HEK293 (cell line): ENCODE data around the gene BACH2.

Source experiments
- CTCF ChIA-PET: fragments of 350-600 bp; formaldehyde crosslinking; extraction: SDS; loops from one replicate; lab custom pipeline; 2021; ENCODE audit warnings: antibody characterized with exemption; lab: Yijun Ruan, JAX
- POLR2A ChIA-PET: fragments of 300-600 bp; formaldehyde crosslinking; extraction: SDS; loops from one replicate; lab custom pipeline; 2020; ENCODE audit warnings: antibody characterized with exemption, inconsistent platforms; lab: Yijun Ruan, JAX
- H3K27ac ChIP-seq: fragments of 200-500 bp; sonication (Bioruptor generic); 2 replicates; pipeline ENCODE4 v1.5.1; 2014; ENCODE audit warnings: low read depth, low read length, control low read depth, inconsistent platforms; ENCODE audit errors: extremely low read depth
- H3K36me3 ChIP-seq, 2 experiments: fragments of 200-500 bp in 1 of 2; sonication (Bioruptor generic) in 1 of 2; 1 replicate in 1 of 2; 2 replicates in 1 of 2; pipeline ENCODE4 v1.5.1; 2014 to 2017; ENCODE audit warnings: inconsistent platforms in 2 of 2, low read length in 2 of 2; ENCODE audit not compliant: control insufficient read depth in 2 of 2, insufficient read depth in 1 of 2
- H3K4me1 ChIP-seq: fragments of 200-500 bp; sonication (Bioruptor generic); 2 replicates; pipeline ENCODE4 v1.5.1; 2014; ENCODE audit warnings: mild to moderate bottlenecking, low read length, inconsistent platforms; ENCODE audit not compliant: control insufficient read depth, insufficient read depth
- H3K4me3 ChIP-seq: 2 replicates; pipeline ENCODE4 v1.5.1; 2011; ENCODE audit warnings: low read depth, mild to moderate bottlenecking, control low read depth, low read length, moderate library complexity
- H3K9me3 ChIP-seq: fragments of 200-500 bp; sonication (Bioruptor generic); 2 replicates; pipeline ENCODE4 v1.5.1; 2014; ENCODE audit warnings: low read depth, low read length, inconsistent platforms; ENCODE audit not compliant: control insufficient read depth, insufficient read depth
- GLI2 ChIP-seq: fragments of 450-650 bp; formaldehyde crosslinking; IDR thresholded peaks from 2 replicates; pipeline ENCODE4; 2017; ENCODE audit warnings: missing biosample characterization, missing genetic modification characterization, low read depth, borderline replicate concordance
- KLF7 ChIP-seq: fragments of 450-650 bp; formaldehyde crosslinking; IDR thresholded peaks from 2 replicates; pipeline ENCODE4 v1.5.1; 2016; ENCODE audit warnings: missing biosample characterization, missing genetic modification characterization, borderline replicate concordance
- SP2 ChIP-seq: fragments of 450-650 bp; formaldehyde crosslinking; IDR thresholded peaks from 2 replicates; pipeline ENCODE4 v1.5.1; 2016; ENCODE audit warnings: missing biosample characterization, missing genetic modification characterization
- YY2 ChIP-seq: fragments of 450-650 bp; formaldehyde crosslinking; IDR thresholded peaks from 2 replicates; pipeline ENCODE4 v1.5.1; 2016; ENCODE audit warnings: missing biosample characterization, missing genetic modification characterization
- ZFHX2 ChIP-seq: fragments of 450-650 bp; formaldehyde crosslinking; conservative IDR thresholded peaks from 2 replicates; pipeline ENCODE4 v1.5.1; 2016; ENCODE audit warnings: missing biosample characterization, missing genetic modification characterization
- ZNF112 ChIP-seq: fragments of 450-650 bp; formaldehyde crosslinking; IDR thresholded peaks from 2 replicates; pipeline ENCODE4 v1.5.0; 2017; ENCODE audit warnings: missing biosample characterization, missing genetic modification characterization
- ZNF114 ChIP-seq: fragments of 450-650 bp; formaldehyde crosslinking; IDR thresholded peaks from 2 replicates; pipeline ENCODE4 v1.5.0; 2017; ENCODE audit warnings: missing biosample characterization, missing genetic modification characterization
- ZNF140 ChIP-seq: fragments of 450-650 bp; formaldehyde crosslinking; IDR thresholded peaks from 2 replicates; pipeline ENCODE4 v1.5.1; 2016; ENCODE audit warnings: missing biosample characterization, missing genetic modification characterization
- ZNF174 ChIP-seq: fragments of 450-650 bp; formaldehyde crosslinking; IDR thresholded peaks from 2 replicates; pipeline ENCODE4 v1.5.0; 2017; ENCODE audit warnings: missing biosample characterization, mild to moderate bottlenecking, missing genetic modification characterization
- ZNF211 ChIP-seq: fragments of 450-650 bp; formaldehyde crosslinking; IDR thresholded peaks from 2 replicates; pipeline ENCODE4 v1.5.1; 2016; ENCODE audit warnings: low read depth, missing biosample characterization, missing genetic modification characterization
- ZNF223 ChIP-seq: fragments of 450-650 bp; formaldehyde crosslinking; IDR thresholded peaks from 2 replicates; pipeline ENCODE4 v1.5.1; 2016; ENCODE audit warnings: missing biosample characterization, missing genetic modification characterization
- ZNF335 ChIP-seq: fragments of 450-650 bp; formaldehyde crosslinking; conservative IDR thresholded peaks from 2 replicates; pipeline ENCODE4 v1.5.1; 2016; ENCODE audit warnings: missing biosample characterization, missing genetic modification characterization
- ZNF341 ChIP-seq: fragments of 450-650 bp; formaldehyde crosslinking; IDR thresholded peaks from 2 replicates; pipeline ENCODE4; 2016; ENCODE audit warnings: low read depth, missing biosample characterization, missing genetic modification characterization
- ZNF560 ChIP-seq: fragments of 450-650 bp; formaldehyde crosslinking; IDR thresholded peaks from 2 replicates; pipeline ENCODE4 v1.5.1; 2017; ENCODE audit warnings: missing biosample characterization, missing genetic modification characterization, borderline replicate concordance
- ZNF76 ChIP-seq: fragments of 450-650 bp; formaldehyde crosslinking; IDR thresholded peaks from 2 replicates; pipeline ENCODE4; 2016; ENCODE audit warnings: low read depth, missing biosample characterization, missing genetic modification characterization, borderline replicate concordance
- TF ChIP-seq, protein P1 (sequence below): fragments of 450-650 bp; formaldehyde crosslinking; IDR thresholded peaks from 2 replicates; pipeline ENCODE4 v1.5.1; 2016; ENCODE audit warnings: missing biosample characterization, missing genetic modification characterization
- TF ChIP-seq, protein P2 (sequence below): fragments of 450-650 bp; formaldehyde crosslinking; IDR thresholded peaks from 2 replicates; pipeline ENCODE4 v1.5.1; 2016; ENCODE audit warnings: missing biosample characterization, missing genetic modification characterization, low read depth

Gene BACH2

DNA sequence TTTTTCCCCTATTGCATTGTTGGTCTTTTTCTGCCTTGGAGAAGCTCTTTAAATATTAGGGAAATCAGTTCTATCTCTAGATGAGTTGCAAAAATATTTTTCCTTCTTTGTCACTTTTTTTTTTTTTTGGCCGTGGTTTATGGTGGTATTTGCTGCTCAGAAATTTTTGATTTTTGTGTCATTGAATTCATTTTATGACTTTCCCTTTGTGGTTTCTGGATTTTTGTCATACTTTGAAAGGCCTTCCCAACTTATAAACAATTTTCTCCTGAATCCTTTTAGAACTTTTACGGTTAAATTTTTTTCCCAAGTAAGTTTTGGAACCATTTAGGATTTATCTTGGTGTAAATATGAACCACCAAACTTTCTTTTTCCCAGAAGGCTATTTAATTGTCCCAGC, 256.7 kb downstream of the BACH2 start:
- Histone ChIP-seq H3K4me1 (no peaks in the 10 kb centered on the region), H3K4me3 (no peak overlapping the region), H3K36me3 (no peaks in the 10 kb centered on the region), H3K9me3 (no peaks in the 10 kb centered on the region), H3K27ac (no peak overlapping the region)
- no peak for TF ChIP-seq ZNF335 (tag by site-specific recombination)
- TF ChIP-seq YY2 (tag by site-specific recombination): no peak
- TF ChIP-seq ZNF140: no peak
- TF ChIP-seq, protein P1, sequence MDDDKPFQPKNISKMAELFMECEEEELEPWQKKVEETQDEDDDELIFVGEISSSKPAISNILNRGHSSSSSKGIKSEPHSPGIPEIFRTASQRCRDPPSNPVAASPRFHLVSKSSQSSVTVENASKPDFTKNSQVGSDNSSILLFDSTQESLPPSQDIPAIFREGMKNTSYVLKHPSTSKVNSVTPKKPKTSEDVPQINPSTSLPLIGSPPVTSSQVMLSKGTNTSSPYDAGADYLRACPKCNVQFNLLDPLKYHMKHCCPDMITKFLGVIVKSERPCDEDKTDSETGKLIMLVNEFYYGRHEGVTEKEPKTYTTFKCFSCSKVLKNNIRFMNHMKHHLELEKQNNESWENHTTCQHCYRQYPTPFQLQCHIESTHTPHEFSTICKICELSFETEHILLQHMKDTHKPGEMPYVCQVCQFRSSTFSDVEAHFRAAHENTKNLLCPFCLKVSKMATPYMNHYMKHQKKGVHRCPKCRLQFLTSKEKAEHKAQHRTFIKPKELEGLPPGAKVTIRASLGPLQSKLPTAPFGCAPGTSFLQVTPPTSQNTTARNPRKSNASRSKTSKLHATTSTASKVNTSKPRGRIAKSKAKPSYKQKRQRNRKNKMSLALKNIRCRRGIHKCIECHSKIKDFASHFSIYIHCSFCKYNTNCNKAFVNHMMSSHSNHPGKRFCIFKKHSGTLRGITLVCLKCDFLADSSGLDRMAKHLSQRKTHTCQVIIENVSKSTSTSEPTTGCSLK (tag by site-specific recombination): no peak
- ChIA-PET CTCF (no interaction called here), POLR2A (no interaction called here)

DNA sequence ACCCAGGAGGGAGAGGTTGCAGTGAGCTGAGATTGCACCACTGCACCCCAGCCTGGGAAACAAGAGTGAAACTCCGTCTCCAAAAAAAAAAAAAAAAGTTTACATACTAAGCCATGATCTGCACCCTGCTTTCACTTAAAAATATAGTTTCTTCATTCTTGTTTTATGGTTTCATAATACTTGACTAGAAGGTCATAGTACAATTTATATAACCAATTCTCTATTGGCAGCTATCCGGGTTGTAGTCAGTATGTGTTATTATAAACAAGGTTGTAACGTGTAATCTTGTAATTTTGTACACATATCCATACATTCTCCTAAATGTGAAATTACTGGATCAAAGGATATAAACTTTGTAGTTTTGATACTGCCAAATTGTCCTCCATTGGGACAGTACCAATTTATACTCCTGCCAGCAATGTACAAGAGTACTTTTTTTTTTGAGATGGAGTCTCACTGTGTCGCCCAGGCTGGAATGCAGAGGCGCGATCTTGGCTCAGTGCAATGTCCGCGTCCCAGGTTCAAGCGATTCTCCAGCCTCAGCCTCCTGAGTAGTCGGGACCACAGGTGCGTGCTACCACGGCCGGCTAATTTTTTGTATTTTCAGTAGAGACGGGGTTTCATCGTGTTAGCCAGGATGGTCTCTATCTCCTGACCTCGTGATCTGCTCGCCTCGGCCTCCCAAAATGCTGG, 257.5 kb downstream of the BACH2 start:
- Histone ChIP-seq H3K4me3 (no peak overlapping the region), H3K27ac (no peak overlapping the region), H3K36me3 (no peaks in the 10 kb centered on the region), H3K4me1 (no peaks in the 10 kb centered on the region), H3K9me3 (no peaks in the 10 kb centered on the region)
- CTCF ChIA-PET: interaction anchor here (0.6 kb wide), 1 partner anchor 57 kb away, joined by 7 read pairs; no protein-coding TSS in a partner anchor
- POLR2A ChIA-PET: no interaction called here
- TF ChIP-seq ZNF211: no peak
- TF ChIP-seq GLI2: no peak
- TF ChIP-seq ZNF114 (tag by site-specific recombination): no peak
- no peak for TF ChIP-seq ZNF112 (tag by site-specific recombination)
- no peak for TF ChIP-seq ZFHX2 (tag by site-specific recombination)
- TF ChIP-seq SP2 (tag by site-specific recombination): no peak
- TF ChIP-seq, protein P2, sequence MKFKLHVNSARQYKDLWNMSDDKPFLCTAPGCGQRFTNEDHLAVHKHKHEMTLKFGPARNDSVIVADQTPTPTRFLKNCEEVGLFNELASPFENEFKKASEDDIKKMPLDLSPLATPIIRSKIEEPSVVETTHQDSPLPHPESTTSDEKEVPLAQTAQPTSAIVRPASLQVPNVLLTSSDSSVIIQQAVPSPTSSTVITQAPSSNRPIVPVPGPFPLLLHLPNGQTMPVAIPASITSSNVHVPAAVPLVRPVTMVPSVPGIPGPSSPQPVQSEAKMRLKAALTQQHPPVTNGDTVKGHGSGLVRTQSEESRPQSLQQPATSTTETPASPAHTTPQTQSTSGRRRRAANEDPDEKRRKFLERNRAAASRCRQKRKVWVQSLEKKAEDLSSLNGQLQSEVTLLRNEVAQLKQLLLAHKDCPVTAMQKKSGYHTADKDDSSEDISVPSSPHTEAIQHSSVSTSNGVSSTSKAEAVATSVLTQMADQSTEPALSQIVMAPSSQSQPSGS (tag by site-specific recombination): no peak
- TF ChIP-seq ZNF76 (tag by site-specific recombination): no peak
- TF ChIP-seq ZNF560 (tag by site-specific recombination): no peak
- no peak for TF ChIP-seq ZNF341 (tag by site-specific recombination)
- no peak for TF ChIP-seq ZNF223

DNA sequence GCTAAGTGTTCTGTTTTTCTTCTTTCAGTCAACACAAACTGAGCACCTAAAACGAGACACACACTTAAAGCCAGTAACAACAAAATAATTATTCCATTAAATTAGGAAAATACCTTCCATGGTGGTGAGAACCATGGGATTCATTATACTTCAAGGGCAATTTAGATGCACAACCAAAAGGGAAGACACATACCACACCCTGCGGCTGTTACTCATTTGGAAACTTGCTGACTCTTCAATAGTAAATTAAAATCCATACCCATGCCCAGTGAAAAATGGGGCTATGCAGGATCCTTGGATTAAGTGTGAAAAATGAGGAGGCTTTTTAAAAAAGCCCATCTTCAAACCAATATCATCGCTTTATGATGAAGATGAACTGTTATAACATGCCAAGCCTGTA, 259.7 kb downstream of the BACH2 start:
- POLR2A ChIA-PET: no interaction called here

More for the DNA sequence above, 259.7 kb downstream of the BACH2 start:
- H3K4me1 ChIP-seq: no peaks in the 10 kb centered on the region
- H3K4me3 ChIP-seq: no peak overlapping the region
- H3K36me3 ChIP-seq: no peaks in the 10 kb centered on the region
- H3K27ac ChIP-seq: no peak overlapping the region
- TF ChIP-seq ZNF174 (no peak), KLF7 (no peak)
- TF ChIP-seq, all 188 proteins: peak for 0
- CTCF ChIA-PET: interaction anchor here (0.8 kb wide), 1 partner anchor 97 kb away, joined by 3 read pairs; no protein-coding TSS in a partner anchor
- H3K9me3 ChIP-seq: no peaks in the 10 kb centered on the region
